Measurements from ENCODE around the gene BMPR2. TPM values are rescaled to one million over a fixed set of nuclear protein-coding genes. Genes with fewer than 3 reads are reported as not detected.

Gene BMPR2
- total and polyA plus RNA-seq, 2 of the 8 experiments (the other 6 are each of a cell fraction or from before 2014, with no cell fraction given), result 5.5 to 19.8 TPM

DNA sequence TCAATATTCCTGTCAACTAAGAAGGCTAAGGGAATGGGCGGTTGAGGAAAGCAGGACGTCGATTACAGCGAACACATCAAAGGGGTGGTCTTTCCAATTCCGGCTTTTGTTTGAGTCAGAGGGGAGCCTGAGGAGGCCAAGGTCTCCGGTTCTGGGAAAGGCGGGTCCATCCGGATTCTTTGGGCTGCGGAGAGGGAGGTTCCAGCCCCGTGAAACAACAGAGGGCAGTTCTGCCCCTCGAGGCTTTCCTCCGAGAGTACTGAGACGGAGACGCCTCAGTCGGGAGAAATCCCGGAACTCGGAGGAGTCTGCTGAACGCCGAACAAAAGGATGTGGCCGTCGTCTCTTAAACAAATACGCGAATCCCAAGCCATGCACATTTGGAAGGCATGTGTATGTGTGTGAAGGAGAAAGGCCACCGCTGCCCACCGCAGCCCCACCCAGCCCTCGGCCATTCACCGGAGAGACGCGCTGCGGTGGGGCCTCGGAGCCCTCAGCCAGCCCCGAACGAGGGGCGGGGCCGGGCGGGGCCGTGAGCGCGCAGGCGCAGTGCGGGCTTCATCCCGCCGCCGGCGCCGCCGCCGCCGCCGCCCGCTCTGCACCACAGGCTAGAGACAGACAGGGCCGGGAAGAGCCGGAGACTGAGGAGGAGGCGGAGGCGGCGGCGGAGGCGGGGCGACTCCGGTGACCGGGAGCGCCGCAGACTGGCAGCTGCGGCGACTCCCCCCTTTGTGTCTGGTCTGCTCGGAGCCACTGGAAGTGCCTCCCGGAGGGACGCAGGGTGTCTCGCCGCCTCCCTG, at the start of gene BMPR2 (continued):
- TF ChIP-seq, protein P1, sequence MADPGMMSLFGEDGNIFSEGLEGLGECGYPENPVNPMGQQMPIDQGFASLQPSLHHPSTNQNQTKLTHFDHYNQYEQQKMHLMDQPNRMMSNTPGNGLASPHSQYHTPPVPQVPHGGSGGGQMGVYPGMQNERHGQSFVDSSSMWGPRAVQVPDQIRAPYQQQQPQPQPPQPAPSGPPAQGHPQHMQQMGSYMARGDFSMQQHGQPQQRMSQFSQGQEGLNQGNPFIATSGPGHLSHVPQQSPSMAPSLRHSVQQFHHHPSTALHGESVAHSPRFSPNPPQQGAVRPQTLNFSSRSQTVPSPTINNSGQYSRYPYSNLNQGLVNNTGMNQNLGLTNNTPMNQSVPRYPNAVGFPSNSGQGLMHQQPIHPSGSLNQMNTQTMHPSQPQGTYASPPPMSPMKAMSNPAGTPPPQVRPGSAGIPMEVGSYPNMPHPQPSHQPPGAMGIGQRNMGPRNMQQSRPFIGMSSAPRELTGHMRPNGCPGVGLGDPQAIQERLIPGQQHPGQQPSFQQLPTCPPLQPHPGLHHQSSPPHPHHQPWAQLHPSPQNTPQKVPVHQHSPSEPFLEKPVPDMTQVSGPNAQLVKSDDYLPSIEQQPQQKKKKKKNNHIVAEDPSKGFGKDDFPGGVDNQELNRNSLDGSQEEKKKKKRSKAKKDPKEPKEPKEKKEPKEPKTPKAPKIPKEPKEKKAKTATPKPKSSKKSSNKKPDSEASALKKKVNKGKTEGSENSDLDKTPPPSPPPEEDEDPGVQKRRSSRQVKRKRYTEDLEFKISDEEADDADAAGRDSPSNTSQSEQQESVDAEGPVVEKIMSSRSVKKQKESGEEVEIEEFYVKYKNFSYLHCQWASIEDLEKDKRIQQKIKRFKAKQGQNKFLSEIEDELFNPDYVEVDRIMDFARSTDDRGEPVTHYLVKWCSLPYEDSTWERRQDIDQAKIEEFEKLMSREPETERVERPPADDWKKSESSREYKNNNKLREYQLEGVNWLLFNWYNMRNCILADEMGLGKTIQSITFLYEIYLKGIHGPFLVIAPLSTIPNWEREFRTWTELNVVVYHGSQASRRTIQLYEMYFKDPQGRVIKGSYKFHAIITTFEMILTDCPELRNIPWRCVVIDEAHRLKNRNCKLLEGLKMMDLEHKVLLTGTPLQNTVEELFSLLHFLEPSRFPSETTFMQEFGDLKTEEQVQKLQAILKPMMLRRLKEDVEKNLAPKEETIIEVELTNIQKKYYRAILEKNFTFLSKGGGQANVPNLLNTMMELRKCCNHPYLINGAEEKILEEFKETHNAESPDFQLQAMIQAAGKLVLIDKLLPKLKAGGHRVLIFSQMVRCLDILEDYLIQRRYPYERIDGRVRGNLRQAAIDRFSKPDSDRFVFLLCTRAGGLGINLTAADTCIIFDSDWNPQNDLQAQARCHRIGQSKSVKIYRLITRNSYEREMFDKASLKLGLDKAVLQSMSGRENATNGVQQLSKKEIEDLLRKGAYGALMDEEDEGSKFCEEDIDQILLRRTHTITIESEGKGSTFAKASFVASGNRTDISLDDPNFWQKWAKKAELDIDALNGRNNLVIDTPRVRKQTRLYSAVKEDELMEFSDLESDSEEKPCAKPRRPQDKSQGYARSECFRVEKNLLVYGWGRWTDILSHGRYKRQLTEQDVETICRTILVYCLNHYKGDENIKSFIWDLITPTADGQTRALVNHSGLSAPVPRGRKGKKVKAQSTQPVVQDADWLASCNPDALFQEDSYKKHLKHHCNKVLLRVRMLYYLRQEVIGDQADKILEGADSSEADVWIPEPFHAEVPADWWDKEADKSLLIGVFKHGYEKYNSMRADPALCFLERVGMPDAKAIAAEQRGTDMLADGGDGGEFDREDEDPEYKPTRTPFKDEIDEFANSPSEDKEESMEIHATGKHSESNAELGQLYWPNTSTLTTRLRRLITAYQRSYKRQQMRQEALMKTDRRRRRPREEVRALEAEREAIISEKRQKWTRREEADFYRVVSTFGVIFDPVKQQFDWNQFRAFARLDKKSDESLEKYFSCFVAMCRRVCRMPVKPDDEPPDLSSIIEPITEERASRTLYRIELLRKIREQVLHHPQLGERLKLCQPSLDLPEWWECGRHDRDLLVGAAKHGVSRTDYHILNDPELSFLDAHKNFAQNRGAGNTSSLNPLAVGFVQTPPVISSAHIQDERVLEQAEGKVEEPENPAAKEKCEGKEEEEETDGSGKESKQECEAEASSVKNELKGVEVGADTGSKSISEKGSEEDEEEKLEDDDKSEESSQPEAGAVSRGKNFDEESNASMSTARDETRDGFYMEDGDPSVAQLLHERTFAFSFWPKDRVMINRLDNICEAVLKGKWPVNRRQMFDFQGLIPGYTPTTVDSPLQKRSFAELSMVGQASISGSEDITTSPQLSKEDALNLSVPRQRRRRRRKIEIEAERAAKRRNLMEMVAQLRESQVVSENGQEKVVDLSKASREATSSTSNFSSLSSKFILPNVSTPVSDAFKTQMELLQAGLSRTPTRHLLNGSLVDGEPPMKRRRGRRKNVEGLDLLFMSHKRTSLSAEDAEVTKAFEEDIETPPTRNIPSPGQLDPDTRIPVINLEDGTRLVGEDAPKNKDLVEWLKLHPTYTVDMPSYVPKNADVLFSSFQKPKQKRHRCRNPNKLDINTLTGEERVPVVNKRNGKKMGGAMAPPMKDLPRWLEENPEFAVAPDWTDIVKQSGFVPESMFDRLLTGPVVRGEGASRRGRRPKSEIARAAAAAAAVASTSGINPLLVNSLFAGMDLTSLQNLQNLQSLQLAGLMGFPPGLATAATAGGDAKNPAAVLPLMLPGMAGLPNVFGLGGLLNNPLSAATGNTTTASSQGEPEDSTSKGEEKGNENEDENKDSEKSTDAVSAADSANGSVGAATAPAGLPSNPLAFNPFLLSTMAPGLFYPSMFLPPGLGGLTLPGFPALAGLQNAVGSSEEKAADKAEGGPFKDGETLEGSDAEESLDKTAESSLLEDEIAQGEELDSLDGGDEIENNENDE (IDR thresholded peaks at IDR 0.05; ENCODE audit: insufficient replicate concordance, low read length), result no peak
- TF ChIP-seq JUN (IDR thresholded peaks at IDR 0.05; ENCODE audit: low read depth, low read length), result no peak
- TF ChIP-seq ASH2L (IDR thresholded peaks at IDR 0.05; ENCODE audit: low read length), result no peak
- no peak for TF ChIP-seq POU5F1 (IDR thresholded peaks at IDR 0.05; ENCODE audit: low read depth, low read length)
- TF ChIP-seq SP1 (IDR thresholded peaks at IDR 0.05; ENCODE audit: low read depth, low read length), result peak; percentile 36; the same call in 1 of the 2 replicates
- TF ChIP-seq GTF2F1 (IDR thresholded peaks at IDR 0.05; ENCODE audit: borderline replicate concordance, low read depth, low read length), result no peak
- no peak for TF ChIP-seq SUZ12 (IDR thresholded peaks at IDR 0.05; ENCODE audit: low read length)
- TF ChIP-seq BACH1 (IDR thresholded peaks at IDR 0.05; ENCODE audit: low read length), result no peak
- TF ChIP-seq HDAC6 (IDR thresholded peaks at IDR 0.05; ENCODE audit: low read depth, low read length), result no peak
- TF ChIP-seq, protein P2, sequence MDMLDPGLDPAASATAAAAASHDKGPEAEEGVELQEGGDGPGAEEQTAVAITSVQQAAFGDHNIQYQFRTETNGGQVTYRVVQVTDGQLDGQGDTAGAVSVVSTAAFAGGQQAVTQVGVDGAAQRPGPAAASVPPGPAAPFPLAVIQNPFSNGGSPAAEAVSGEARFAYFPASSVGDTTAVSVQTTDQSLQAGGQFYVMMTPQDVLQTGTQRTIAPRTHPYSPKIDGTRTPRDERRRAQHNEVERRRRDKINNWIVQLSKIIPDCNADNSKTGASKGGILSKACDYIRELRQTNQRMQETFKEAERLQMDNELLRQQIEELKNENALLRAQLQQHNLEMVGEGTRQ (IDR thresholded peaks at IDR 0.05; ENCODE audit: low read length), result no peak
